GM18873 (cell line): ENCODE data around the gene ZNF862.

Experiments used
- ATAC-seq: cut with Tn5 transposase; IDR thresholded peaks from one replicate; pipeline ENCODE4 v1.9.1; 2021; ENCODE audit warnings: mild to moderate bottlenecking, moderate library complexity, moderate number of reproducible peaks; ENCODE audit not compliant: unreplicated experiment, low FRiP score

Gene ZNF862

DNA sequence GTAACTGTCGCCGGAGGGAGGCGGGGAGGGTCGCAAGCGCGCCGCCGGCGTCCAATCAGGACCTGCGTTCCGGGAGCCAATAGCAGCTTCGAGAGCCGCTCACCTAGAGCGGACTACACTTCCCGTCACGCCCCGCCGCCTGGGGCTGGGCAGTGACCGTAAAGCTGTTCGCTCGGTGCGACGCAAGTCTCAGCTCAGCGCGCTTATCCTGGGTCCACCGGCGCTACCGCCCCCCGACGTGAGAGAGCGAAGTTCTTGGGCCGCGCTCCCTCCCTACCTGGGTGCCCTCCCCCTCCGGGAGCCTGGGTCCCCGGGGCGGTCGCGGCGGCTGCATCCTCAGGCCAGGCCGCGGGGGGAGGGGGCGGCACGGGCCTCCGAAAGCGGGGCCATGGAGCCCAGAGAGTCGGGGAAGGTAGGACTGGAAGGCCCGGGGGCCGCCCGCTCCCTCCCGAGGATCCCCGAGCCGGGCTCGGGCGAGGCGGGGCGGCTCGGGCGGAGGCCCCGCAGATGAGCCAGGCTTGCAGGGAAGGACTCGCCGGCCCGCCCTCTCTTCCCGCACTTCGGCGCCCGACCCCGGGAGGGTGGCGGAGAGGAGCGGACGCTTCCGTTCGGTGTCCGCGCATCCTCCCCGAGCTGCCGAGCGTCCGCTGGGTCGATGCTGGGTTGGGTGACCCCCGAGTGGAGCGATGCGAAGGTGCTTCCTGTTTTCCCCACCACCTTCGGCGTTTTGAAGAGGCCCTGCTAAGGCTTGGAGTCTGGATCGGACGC is at the start of gene ZNF862:
Gene ZNF862, plus strand, starts transcription at position 152 of the 768 bp plus-strand sequence. Its CDS starts 237 bp downstream, at position 389.
- ATAC-seq = peak; percentile 98

DNA sequence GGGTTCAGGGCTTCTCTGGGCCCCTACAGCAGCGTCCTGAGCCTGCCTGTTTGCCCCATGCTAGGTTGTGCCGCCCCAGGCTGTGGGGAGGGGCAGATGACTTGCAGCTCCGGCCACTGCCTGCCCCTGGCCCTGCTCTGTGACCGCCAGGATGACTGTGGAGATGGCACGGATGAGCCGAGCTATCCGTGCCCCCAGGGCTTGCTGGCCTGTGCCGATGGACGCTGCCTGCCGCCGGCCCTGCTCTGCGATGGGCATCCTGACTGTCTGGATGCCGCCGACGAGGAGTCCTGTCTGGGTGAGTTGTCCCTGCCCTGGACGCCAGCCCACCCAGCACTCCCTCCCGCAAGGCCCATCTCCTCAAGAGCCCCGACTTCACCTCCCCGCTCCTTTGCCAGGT is 49.1 kb upstream of the ZNF862 start:
- ATAC-seq = no peak

DNA sequence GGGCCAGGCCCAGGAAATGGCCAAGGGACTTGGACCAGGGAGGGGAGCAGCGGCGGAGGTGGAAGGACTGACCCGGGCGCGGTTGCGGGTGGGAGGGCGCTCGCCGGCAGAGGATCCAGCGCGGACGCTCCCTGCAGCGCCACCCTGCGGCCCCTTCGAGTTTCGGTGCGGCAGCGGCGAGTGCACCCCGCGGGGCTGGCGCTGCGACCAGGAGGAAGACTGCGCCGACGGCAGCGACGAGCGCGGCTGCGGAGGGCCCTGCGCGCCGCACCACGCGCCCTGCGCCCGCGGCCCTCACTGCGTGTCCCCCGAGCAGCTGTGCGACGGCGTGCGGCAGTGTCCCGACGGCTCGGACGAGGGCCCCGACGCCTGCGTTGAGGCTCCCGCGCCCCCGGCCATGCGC is 48.0 kb upstream of the ZNF862 start:
- no peak for ATAC-seq

DNA sequence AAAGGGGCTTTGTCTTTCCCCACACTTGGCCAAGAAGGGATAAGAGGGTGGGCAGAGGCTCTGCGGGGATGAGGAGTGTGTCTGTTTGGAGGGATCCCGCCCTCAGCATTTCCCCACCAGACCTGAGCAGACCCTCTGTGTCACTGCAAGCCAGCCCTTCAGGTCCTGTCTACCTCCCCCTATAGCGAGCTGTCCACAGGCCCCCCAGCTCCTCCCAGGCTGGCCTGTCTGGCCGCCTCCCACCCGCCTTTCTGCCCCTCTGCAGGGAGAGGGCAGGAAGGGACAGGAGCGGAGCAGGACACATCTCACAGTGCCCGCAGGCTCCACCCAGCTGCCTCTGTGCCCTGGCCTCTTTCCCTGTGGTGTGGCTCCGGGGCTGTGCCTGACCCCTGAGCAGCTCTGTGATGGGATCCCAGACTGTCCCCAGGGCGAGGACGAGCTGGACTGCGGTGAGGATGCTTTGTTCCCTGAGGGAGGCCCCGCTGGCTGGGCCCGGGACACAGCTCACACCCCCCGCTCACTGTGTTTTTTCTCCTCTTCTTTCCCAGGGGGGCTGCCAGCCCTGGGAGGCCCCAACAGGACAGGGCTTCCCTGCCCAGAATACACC is 47.3 kb upstream of the ZNF862 start:
- no peak for ATAC-seq

DNA sequence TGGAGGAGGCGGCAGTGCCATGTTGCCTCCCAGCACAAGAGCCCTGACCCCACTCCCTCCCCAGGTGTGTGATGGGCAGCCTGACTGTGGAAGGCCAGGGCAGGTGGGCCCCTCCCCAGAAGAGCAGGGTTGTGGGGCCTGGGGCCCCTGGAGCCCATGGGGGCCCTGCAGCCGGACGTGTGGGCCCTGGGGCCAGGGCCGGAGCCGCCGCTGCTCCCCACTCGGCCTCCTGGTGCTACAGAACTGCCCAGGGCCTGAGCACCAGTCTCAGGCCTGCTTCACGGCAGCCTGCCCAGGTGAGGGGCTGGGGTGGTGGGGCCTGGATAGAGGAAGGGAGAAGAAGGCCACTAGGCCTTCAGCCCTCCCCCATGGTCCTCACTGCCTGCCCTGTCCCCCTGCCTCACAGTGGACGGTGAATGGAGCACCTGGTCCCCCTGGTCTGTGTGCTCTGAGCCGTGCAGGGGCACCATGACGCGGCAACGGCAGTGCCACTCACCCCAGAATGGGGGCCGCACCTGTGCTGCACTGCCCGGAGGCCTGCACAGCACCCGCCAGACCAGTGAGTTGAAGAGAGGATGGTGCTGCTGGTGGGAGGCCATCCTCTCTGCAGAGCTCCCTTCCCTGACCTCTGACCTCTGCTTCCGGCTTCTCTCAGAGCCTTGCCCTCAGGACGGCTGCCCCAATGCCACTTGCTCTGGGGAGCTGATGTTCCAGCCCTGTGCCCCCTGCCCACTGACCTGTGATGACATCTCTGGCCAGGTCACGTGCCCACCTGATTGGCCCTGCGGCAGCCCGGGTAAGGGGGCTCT is 46.6 kb upstream of the ZNF862 start:
- ATAC-seq = no peak

DNA sequence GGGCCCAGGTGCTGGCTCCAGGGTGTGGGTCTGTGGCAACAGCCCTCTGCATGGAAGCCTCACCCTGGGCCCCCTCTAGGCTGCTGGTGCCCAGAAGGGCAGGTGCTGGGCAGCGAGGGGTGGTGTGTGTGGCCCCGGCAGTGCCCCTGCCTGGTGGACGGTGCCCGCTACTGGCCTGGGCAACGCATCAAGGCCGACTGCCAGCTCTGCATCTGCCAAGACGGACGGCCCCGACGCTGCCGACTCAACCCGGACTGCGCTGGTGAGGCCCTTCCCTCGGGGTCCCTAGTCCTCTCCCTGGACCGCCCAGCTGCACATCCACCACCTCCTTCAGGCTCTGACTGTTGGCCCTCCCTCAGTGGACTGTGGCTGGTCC is 46.0 kb upstream of the ZNF862 start:
- ATAC-seq = no peak

DNA sequence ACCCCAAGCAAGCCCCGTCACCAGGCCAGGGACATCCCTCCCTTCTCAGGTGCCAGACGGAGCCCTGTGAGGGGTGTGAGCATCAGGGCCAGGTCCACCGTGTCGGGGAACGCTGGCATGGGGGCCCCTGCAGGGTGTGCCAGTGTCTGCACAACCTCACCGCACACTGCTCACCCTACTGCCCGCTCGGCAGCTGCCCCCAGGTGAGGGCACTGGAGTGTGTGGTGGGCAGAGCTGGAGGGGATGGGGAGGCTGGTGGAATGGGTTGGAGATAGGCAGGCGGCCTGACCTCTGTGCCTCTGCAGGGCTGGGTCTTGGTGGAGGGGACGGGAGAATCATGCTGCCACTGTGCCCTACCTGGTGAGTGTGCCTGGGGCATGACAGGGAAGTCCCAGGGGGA is 44.9 kb upstream of the ZNF862 start:
- no peak for ATAC-seq

DNA sequence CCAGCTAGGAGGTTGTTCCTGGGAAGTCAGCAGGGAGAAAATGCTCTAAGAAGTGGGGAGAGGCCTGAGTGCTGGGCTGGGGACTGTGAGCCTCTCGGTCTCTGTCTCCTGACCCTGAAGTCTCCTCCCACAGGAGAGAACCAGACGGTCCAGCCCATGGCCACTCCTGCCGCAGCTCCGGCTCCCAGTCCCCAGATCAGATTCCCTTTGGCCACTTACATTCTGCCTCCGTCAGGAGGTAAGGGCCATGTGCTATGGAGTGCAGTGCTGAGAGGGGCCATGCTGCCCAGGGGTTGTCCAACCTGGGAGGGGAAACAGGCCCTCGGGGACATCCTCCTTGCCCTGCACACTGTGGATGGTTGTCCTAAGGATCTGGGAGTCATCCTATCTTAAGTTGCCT is 43.5 kb upstream of the ZNF862 start:
- ATAC-seq = no peak

DNA sequence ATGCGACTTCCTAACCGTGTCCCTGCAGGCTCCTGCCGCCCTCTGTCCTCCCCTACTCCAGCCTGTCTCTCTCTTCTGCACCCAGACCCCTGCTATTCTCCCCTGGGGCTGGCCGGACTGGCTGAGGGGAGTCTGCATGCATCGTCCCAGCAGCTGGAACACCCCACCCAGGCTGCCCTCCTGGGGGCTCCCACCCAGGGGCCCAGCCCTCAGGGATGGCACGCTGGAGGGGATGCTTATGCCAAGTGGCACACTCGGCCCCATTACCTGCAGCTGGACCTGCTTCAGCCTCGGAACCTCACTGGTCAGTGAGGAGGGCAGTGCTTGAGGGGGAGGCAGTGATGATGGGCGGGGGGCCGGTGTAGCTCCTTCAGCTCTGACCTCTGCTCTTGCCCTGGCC is 43.0 kb upstream of the ZNF862 start:
- no peak for ATAC-seq

DNA sequence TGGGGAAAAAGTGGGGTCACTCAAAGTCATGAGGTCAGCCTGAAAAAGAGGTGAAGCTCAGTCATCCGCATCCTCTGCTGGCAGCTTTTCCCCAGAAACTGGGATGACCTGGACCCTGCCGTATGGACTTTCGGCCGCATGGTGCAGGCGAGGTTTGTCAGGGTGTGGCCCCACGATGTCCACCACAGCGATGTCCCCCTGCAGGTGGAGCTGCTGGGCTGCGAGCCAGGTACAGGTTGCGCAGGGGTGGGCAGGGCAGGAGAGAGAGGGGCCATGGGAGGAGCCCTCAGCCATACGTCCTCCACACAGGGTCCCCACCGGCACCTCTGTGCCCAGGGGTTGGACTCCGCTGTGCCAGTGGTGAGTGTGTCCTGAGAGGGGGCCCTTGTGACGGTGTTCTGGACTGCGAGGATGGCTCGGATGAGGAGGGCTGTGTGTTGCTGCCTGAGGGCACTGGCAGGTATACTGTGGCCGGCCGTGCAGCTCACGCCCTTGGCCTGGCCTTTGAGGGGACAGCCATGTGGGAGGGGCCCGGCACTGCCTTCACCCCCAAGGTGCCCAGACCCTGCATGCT is 41.8 kb upstream of the ZNF862 start:
- ATAC-seq = no peak

DNA sequence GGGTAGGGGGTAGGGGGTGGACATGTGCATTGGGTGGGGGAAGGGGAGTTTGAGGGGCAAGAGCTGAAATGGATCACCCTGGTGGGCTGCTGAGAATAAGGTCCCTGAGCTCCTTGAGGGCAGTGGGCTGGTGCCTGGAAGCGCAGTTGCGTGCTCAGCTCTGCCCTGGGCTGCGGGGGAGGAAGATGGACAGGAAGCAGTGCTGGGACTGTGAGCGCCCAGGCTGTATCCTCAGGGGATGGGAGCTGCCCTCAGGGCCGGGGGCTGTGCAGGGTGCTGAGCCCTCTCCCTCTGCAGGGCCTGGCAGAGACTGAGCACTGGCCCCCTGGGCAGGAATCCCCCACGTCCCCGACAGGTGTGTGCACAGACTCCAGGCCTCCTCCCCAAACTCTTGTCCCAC is 40.4 kb upstream of the ZNF862 start:
- no peak for ATAC-seq

DNA sequence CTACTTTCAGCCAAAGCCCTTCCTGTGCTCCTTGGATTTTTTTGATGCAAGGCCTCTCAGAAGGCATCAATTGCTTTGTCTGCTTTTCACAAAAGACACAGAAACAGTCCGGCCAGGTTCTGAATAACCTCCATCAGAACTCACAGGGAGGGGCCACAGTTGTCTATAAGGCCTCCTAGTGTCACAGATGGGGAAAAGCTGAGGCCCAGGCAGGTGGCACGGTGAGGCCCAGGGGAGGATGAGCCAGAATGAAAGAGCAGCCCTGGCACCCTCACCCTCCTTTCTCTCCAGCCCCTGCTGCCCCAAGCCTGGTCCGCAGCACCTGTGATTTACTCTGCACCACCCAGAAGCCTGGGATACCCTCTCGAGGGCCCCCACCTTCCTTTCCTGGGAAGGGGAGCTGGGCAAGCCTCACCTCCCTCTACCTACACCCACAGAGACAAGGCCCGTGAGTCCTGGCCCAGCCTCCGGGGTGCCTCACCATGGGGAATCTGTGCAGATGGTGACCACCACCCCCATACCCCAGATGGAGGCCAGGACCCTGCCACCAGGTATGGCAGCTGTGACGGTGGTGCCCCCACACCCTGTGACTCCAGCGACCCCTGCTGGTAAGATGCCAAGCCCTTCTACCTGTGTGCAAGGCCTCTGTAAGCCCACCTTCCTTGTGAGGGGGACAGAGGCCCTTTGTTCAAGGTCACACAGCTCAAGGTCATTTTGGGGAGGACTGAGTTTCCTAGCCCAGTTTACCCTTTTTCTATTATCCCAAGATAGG is 38.6 kb upstream of the ZNF862 start:
- ATAC-seq = no peak

DNA sequence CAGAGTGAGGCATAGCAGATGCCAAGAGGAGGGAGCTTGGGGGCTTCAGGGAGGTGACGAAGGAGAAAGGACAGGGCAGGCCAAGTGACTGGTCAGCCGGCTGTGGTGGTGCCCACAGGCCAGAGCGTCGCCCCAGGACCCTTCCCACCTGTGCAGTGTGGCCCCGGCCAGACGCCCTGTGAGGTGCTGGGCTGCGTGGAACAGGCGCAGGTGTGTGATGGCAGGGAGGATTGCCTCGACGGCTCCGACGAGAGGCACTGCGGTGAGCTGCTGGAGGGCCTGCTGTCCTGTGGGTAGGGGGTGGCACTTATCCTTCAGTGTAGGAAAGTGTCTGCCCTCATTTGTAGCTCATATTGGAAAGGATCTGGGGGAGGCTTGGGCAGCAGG is 38.0 kb upstream of the ZNF862 start:
- no peak for ATAC-seq

DNA sequence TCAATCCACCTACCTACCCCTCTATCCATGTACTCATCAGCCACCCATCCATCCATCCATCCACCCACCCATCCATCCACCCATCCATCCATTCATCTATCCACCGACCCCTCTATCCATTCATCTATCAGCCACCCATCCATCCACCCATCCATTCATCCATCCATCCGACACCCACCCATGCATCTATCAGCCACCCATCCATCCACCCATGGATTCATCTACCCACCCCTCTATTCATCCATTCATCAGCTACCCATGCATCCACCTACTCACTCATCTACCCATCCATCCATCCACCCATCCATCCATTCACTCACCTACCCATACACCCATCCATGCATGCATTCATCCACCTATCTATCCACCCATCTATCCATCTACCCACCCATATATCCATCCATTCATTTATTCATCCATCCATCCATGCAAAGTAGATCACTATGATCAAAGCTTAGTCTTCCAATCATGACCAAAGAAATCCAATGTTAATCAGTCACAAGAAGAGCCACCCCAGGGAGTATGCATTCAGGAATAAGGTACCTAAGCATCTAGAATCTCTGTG is 37.1 kb upstream of the ZNF862 start:
- no peak for ATAC-seq

DNA sequence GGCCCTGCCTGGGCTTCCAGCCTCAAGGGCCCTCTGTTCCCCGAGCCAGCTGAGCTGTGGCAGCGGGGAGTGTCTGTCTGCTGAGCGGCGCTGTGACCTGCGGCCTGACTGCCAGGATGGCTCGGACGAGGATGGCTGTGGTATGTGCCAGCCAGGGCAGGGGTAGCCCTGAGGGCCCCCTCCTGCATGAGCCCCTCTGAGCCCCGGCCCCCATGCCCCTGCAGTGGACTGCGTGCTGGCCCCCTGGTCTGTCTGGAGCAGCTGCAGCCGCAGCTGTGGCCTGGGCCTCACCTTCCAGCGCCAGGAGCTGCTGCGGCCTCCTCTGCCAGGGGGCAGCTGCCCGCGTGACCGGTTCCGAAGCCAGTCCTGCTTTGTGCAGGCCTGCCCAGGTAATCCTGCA is 36.4 kb upstream of the ZNF862 start:
- no peak for ATAC-seq

DNA sequence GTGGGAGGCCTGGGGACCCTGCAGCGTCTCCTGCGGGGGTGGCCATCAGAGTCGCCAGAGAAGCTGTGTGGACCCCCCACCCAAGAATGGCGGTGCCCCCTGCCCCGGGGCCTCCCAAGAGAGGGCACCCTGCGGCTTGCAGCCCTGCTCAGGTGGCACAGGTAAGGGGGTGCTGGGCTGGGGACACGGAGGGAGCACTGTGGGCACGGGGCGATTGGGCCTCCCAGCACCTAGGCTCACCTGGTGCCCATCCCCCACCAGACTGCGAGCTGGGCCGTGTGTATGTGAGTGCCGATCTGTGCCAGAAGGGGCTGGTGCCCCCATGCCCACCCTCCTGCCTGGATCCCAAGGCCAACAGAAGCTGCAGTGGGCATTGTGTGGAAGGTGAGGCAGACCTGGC is 35.2 kb upstream of the ZNF862 start:
- no peak for ATAC-seq

DNA sequence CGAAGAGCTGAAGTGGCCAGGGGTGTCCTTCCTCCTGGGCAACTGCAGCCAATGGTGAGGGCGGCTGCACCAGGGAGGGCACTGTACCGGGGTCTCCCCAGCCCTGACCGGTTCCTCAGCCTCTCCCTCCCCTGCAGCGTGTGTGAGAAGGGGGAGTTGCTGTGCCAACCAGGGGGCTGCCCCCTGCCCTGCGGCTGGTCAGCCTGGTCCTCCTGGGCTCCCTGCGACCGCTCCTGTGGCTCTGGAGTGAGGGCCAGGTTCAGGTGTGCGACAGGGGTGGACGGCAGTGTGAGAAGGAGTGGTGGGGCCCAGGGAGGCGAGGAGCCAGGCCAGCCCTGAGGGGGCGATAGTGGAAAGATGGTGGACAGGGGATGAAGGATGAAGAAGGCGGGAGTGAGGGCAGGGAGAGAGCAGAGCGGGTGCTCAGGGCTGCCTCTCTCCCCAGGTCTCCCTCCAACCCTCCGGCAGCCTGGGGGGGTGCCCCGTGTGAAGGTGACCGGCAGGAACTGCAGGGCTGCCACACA is 34.6 kb upstream of the ZNF862 start:
- no peak for ATAC-seq

DNA sequence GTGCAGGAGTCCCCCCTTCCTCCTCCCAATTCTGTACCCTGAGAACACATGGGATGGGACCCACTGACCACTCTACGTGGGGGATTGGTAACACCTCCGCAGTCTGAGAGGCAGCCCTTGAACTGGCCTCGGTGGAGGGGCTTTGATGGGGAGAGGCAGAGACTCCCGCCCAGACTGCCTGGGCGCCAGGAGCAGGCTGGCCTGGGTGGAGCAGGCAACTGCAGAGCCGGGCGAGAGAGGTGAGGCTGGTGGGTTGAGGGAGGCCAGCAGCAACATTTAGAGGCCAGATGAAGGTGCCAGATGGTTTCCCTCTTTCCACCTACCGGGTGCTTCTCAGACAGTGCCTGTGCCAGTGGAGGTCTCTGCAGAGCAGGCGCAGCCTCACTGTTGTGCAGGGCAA is 34.1 kb upstream of the ZNF862 start:
- ATAC-seq = no peak

DNA sequence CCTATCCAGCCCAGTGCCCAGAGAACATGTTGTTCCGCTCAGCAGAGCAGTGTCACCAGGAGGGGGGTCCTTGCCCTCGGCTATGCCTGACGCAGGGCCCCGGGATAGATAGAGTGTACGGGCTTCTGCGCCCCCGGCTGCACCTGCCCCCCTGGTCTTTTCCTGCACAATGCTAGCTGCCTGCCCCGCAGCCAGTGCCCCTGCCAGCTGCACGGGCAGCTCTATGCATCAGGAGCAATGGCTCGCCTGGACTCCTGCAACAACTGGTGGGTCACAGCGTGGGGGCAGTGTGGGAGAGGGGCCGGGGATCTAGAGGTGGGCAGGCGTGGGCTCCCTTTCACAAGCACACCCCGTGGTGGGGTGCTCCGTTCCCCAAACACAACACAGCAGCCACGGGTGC is 31.4 kb upstream of the ZNF862 start:
- no peak for ATAC-seq

DNA sequence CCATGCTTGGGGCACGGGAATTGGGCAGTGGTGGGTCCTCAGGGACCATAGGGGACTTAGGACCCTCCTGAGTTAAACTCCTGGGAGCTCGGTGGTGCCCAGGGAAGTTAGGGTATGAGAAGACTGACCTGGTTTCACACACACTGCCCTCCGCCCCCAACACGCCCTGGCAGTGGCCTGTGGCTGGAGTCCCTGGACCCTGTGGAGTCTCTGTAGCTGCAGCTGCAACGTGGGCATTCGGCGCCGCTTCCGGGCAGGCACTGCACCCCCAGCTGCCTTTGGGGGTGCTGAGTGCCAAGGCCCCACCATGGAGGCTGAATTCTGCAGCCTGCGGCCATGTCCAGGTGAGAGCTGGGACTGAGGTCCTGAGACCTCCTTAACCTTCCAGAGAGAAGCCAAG is 29.9 kb upstream of the ZNF862 start:
- no peak for ATAC-seq
